COLO668 (cell line): Measurements from ENCODE around the gene DUS1L.
A peak's percentile ranks its signal among the peaks of the same experiment; 100 is the strongest.

Source experiments
- DNase-seq: peaks from one replicate; lab custom pipeline; 2025; ENCODE audit not compliant: unreplicated experiment; lab: John Stamatoyannopoulos, UW

DUS1L gene

GRCh38 chr17:82077617-82078358, 12.2 kb upstream of the DUS1L start:
- DNase-seq = no peak

- no peak for DNase-seq
Measured at GRCh38 chr17:82076785-82077591, 11.4 kb upstream of the DUS1L start.

- DNase-seq = no peak
Measured at GRCh38 chr17:82076018-82076784, 10.6 kb upstream of the DUS1L start.

- DNase-seq = no peak
Measured at GRCh38 chr17:82073446-82073845, 7.8 kb upstream of the DUS1L start.

GRCh38 chr17:82072827-82073226, 7.2 kb upstream of the DUS1L start:
- no peak for DNase-seq

- no peak for DNase-seq
Measured at GRCh38 chr17:82070611-82071010, 5.0 kb upstream of the DUS1L start.

- DNase-seq = peak; percentile 52
Measured at GRCh38 chr17:82065193-82065637, 389 bp downstream of the DUS1L start.

- peak; percentile 68 for DNase-seq
Measured at GRCh38 chr17:82064433-82065192, 991 bp downstream of the DUS1L start.

GRCh38 chr17:82063424-82064415, 1.9 kb downstream of the DUS1L start:
- DNase-seq = no peak

GRCh38 chr17:82062984-82063368, 2.6 kb downstream of the DUS1L start:
- DNase-seq = no peak

- DNase-seq = no peak
Measured at GRCh38 chr17:82062076-82062983, 3.3 kb downstream of the DUS1L start.

GRCh38 chr17:82061047-82061925, 4.3 kb downstream of the DUS1L start:
- DNase-seq = no peak

- DNase-seq = no peak
Measured at GRCh38 chr17:82060614-82061013, 5.0 kb downstream of the DUS1L start.

- no peak for DNase-seq
Measured at GRCh38 chr17:82060001-82060380, 5.6 kb downstream of the DUS1L start.

- no peak for DNase-seq
Measured at GRCh38 chr17:82059272-82060000, 6.2 kb downstream of the DUS1L start.

- no peak for DNase-seq
Measured at GRCh38 chr17:82058855-82059249, 6.8 kb downstream of the DUS1L start.

GRCh38 chr17:82058230-82058854, 7.3 kb downstream of the DUS1L start:
- no peak for DNase-seq
